ENCODE data around the gene RADIL.

Gene RADIL

DNA sequence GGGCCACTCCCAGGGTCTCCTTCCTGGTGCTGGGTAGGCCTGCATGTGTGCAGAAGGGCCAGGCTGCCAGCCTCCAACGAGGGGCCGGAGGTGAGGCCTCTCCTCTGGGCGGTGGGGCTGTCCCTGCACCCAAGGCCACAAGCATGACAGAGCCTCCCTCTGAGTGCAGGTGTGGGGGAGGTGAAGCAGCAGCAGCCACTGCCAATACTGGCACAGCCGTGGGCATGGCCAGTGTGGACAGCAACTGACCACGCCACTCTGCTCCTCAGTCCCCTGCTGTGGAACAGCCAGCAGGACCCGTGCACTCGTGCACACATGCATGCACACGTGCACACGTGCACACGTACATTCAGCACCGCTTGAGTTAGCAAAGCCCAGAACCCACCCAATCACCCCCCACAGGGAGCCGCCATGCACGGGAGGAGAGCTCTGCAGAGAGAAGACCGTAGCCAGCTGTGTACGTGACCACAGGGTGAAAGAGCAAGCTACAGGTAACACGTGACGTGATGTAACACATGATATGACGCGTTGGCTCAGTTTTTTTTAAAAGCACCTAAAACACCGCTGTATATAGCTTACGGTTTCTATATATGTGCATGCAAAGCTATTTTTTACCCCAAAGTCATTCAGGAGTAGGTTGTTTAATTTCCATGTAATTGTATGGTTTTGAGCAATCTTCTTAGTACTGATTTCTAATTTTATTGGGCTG is 44.7 kb downstream of the RADIL start:
- no peak overlapping the region for H3K27ac ChIP-seq (ENCODE audit: insufficient read depth, low read length, poor library complexity, severe bottlenecking)
- no peak for DNase-seq

DNA sequence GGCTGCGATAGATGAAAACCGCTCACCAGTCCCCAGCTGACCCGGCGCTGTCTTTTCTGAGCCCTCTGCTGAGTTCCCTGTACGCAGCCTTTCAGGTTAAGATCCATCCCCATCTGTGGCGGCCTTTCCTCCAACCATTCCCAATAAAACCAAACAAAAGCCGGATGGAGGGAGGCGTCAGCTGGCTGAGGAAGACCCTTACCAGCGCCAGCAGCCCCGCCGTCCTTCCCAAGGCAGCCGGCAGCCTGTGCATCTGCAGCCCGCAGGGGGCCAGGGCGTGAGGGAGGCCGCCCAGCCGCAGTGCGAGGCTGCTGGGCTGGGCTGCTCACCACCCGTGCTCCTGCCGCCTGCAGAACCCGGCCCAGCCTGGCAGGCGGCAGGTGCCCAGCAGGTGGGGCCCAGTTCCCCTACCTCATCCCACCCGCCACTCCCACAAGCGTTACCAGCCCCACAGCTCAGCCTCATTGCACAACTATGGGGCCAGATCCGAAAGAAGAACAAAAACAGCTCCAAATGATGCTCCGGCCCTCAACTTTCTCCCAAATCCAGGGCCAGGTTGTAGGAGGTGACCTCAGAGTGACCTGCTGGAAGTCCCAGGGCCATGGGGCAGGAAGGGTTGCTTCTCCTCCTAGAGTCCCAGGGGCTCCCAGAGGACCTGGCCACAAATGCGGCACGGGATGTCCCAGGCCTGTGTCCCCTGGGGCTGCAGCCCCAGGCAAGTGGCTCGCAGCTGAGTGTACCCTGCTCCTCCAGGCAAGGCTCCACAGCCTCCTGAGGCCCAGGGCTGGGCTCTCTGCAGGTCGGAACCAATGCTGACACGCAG is 45.5 kb downstream of the RADIL start:
- no peak overlapping the region for H3K27ac ChIP-seq (ENCODE audit: insufficient read depth, low read length, poor library complexity, severe bottlenecking)
- no peaks in the 10 kb centered on the region for H3K9me3 ChIP-seq (ENCODE audit: control insufficient read depth, low read length)
- DNase-seq = no peak
- no peaks in the 10 kb centered on the region for H3K27me3 ChIP-seq (replicated peaks; ENCODE audit: control insufficient read depth, insufficient read depth, low read length, poor library complexity, severe bottlenecking)
- H3K36me3 ChIP-seq (ENCODE audit: control insufficient read depth, insufficient read depth, low read length) = no peaks in the 10 kb centered on the region
- no peaks in the 10 kb centered on the region for H3K4me1 ChIP-seq (ENCODE audit: control insufficient read depth, insufficient read depth, low read length, poor library complexity, severe bottlenecking)
- H3K4me3 ChIP-seq (ENCODE audit: insufficient read depth, low read depth, low read length, poor library complexity, severe bottlenecking) = no peak overlapping the region

More for the DNA sequence above, 44.7 kb downstream of the RADIL start:
- Histone ChIP-seq H3K4me3 (ENCODE audit: insufficient read depth, low read depth, low read length, poor library complexity, severe bottlenecking) (no peak overlapping the region), H3K36me3 (ENCODE audit: control insufficient read depth, insufficient read depth, low read length) (no peaks in the 10 kb centered on the region), H3K27me3 (replicated peaks; ENCODE audit: control insufficient read depth, insufficient read depth, low read length, poor library complexity, severe bottlenecking) (no peaks in the 10 kb centered on the region), H3K9me3 (ENCODE audit: control insufficient read depth, low read length) (no peaks in the 10 kb centered on the region), H3K4me1 (ENCODE audit: control insufficient read depth, insufficient read depth, low read length, poor library complexity, severe bottlenecking) (no peaks in the 10 kb centered on the region)

DNA sequence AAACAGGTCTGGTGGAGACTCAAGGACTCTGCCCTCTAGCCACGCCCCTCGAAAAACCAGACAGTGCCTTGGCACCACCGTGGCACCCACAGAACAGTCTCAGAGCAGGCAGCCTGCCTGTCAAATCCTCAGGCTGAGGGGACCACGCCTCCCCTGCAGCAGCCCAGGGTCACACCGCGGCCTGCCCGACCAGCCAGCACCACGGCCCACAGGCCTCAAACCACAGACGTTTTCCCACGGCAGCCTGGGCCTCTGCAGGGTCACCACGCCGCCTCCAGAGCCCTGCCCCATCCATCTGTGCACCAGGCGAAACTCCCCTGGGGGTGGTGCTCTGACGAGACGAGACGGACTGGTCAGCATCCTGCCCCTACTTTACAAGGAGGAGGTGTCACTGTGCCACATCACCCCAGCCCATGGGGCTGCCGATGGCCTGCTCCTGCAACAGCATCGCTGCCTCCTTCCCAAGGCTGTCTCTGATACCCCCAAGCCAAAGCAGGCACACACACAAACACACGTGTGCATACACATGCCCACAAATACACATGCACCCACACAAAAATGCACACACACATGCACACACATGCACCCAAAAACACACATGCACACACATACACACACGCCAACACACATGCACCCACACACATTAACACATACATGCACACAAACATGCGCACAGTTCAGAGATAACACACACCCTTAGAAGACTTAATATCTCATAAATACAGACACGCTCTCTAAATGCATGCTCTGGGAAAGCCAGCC is 46.3 kb downstream of the RADIL start:
- H3K9me3 ChIP-seq (ENCODE audit: control insufficient read depth, low read length) = no peaks in the 10 kb centered on the region
- DNase-seq = no peak
- H3K27ac ChIP-seq (ENCODE audit: insufficient read depth, low read length, poor library complexity, severe bottlenecking) = no peak overlapping the region
- H3K4me3 ChIP-seq (ENCODE audit: insufficient read depth, low read depth, low read length, poor library complexity, severe bottlenecking) = no peak overlapping the region
- H3K27me3 ChIP-seq (replicated peaks; ENCODE audit: control insufficient read depth, insufficient read depth, low read length, poor library complexity, severe bottlenecking) = no peaks in the 10 kb centered on the region
- no peaks in the 10 kb centered on the region for H3K36me3 ChIP-seq (ENCODE audit: control insufficient read depth, insufficient read depth, low read length)
- H3K4me1 ChIP-seq (ENCODE audit: control insufficient read depth, insufficient read depth, low read length, poor library complexity, severe bottlenecking) = no peaks in the 10 kb centered on the region

DNA sequence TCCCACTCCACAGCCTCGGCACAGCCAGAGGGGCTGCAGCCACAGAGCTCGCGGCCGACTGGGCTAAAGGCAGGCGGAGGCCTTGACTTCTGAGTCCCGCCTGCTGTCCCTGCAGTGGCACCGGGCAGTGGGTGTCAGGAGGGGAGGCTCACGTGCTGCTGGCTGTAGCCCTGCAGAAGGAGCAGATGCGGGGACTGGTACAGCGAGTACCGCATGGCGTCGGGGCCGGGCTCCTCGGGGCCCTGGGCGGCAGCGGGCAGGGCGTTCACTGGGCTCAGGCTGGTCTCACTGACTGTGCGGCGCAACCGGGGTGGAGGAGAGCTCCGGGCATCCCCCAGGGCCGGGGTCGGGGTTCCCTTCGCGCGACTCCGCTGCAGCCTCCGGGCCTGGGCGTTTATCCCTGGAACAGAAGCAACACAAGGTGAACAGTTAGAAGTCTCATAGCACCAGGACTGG is 47.3 kb downstream of the RADIL start:
- H3K36me3 ChIP-seq (ENCODE audit: control insufficient read depth, insufficient read depth, low read length) = no peaks in the 10 kb centered on the region
- no peak for DNase-seq
- H3K27ac ChIP-seq (ENCODE audit: insufficient read depth, low read length, poor library complexity, severe bottlenecking) = no peak overlapping the region
- H3K27me3 ChIP-seq (replicated peaks; ENCODE audit: control insufficient read depth, insufficient read depth, low read length, poor library complexity, severe bottlenecking) = no peaks in the 10 kb centered on the region
- H3K4me3 ChIP-seq (ENCODE audit: insufficient read depth, low read depth, low read length, poor library complexity, severe bottlenecking) = no peak overlapping the region
- H3K4me1 ChIP-seq (ENCODE audit: control insufficient read depth, insufficient read depth, low read length, poor library complexity, severe bottlenecking) = no peaks in the 10 kb centered on the region
- no peaks in the 10 kb centered on the region for H3K9me3 ChIP-seq (ENCODE audit: control insufficient read depth, low read length)

DNA sequence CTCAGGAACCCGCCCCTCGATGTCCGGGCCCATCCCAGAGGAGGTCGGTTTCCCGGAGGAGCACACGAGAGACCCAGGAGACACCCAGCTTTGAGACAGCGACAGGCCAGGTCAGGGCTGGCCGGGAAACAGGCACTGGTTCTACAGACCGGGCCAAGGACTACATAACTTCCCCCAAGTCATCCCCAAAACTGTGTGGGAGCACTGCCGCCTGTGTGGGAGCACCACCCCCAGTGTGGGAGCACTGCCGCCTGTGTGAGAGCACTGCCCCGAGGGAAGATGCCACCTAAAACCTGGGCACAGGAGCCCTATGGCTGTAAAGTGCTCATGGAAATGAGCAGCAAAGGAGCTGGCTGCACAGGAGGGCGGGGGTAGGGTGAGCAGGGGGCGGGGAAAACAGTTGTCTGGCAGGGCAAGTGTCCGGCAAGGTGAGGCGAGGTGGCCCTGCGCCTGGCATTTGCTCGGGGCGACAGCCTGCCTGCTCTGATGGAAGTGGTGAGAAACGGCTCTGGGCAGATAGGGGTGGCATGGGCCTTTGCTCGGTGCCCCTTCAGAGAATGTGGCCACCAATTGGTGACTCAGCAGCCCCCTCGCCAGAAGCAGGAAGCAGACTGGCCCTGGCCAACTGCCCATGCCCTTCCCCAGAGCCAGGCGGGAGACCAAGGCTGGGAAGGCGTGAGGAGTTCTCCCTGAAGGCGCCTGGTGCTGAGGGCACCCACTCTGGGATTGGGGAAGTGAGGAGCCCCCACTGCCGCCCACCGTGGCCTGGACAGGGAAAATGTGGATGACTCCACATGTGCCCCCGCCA is 47.9 kb downstream of the RADIL start:
- Histone ChIP-seq H3K4me3 (ENCODE audit: insufficient read depth, low read depth, low read length, poor library complexity, severe bottlenecking) (no peak overlapping the region), H3K27me3 (replicated peaks; ENCODE audit: control insufficient read depth, insufficient read depth, low read length, poor library complexity, severe bottlenecking) (no peaks in the 10 kb centered on the region), H3K27ac (ENCODE audit: insufficient read depth, low read length, poor library complexity, severe bottlenecking) (no peak overlapping the region), H3K36me3 (ENCODE audit: control insufficient read depth, insufficient read depth, low read length) (no peaks in the 10 kb centered on the region), H3K9me3 (ENCODE audit: control insufficient read depth, low read length) (no peaks in the 10 kb centered on the region), H3K4me1 (ENCODE audit: control insufficient read depth, insufficient read depth, low read length, poor library complexity, severe bottlenecking) (no peaks in the 10 kb centered on the region)
- DNase-seq = no peak

DNA sequence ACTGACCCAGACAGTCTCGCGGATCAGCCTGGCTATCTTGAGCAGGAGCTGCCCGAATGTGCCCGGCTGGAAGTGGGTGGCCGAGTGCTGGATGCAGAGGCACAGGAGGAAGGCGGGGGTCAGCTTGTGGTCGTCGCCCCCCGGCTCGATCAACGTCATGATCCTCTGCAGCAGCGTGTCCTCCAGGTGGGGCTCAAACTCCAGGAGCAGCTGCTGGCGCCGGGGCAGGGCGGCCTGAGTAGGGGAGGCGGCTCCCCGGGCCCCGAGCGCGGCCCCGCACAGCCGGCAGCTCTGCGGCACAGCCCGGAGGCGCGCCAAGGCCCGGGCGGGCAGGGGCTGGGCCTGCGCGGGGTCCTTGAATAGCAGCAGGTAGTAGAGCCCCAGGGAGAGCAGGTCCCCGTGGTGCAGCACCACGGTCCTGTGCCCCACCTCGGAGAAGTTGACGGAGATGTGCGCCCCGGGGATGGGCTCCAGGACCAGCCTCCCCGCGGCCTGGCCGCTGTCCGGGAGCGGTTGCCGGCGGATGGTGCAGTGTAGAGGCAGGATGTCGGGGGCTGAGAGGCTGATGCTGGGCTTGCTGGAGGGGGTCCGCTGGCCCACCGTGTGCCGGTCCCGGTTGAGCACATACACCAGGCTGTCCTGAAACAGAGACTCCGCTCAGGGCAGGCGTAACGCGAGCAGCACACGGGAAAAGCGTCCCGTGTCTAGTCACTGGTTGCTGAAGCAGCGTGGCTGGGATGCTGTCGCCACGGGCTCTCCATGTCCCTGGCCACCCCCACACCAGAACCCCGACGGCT is 48.7 kb downstream of the RADIL start:
- no peak overlapping the region for H3K4me3 ChIP-seq (ENCODE audit: insufficient read depth, low read depth, low read length, poor library complexity, severe bottlenecking)
- no peaks in the 10 kb centered on the region for H3K4me1 ChIP-seq (ENCODE audit: control insufficient read depth, insufficient read depth, low read length, poor library complexity, severe bottlenecking)
- no peak overlapping the region for H3K27ac ChIP-seq (ENCODE audit: insufficient read depth, low read length, poor library complexity, severe bottlenecking)
- H3K9me3 ChIP-seq (ENCODE audit: control insufficient read depth, low read length) = no peaks in the 10 kb centered on the region
- H3K36me3 ChIP-seq (ENCODE audit: control insufficient read depth, insufficient read depth, low read length) = no peaks in the 10 kb centered on the region
- no peak for DNase-seq
- no peaks in the 10 kb centered on the region for H3K27me3 ChIP-seq (replicated peaks; ENCODE audit: control insufficient read depth, insufficient read depth, low read length, poor library complexity, severe bottlenecking)

DNA sequence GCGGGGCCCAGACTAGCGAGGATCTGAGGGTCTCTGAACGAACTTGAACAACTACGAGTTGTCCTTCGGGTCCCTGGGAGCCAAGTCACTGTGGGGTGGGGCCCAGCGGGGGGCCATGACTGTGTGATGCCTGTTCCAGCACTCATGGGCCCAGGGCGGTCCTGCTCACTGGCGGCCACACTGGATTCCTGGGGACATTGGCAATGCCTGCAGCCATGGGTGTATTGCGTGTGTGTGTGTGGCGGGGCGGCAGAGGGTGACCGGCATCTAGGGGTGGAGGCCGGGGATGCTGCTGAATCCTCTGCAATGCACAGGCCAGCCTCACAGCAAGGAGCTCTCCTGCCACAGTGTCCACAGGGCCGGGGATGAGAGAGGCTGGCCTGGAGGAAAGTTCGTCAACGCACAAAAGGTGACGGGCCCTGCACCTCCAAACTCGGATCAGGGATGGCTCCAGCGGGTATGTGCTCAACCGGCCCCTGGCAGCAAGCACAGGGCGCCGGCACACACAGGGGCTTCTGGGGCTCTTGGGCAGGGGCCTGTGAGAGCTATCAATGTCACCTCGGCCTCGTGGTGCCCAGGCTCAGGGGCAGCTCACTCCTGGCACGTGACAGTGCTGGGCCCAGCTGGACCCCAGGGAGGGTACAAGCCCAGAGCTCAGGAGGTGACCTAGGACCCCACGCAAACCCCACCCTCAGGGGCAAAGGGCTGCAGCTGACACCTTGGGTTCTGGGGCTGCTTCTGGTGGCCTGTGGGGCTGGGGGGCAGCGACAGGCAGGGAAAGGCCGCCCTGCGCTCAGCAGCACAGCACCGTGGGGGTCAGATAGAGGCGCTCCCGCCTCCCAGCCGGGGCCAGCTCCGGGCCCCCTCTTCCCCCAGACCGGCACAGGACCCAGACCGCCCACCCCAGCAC is 49.6 kb downstream of the RADIL start:
- Histone ChIP-seq H3K4me3 (ENCODE audit: insufficient read depth, low read depth, low read length, poor library complexity, severe bottlenecking) (no peak overlapping the region), H3K4me1 (ENCODE audit: control insufficient read depth, insufficient read depth, low read length, poor library complexity, severe bottlenecking) (no peaks in the 10 kb centered on the region), H3K9me3 (ENCODE audit: control insufficient read depth, low read length) (no peaks in the 10 kb centered on the region), H3K27me3 (replicated peaks; ENCODE audit: control insufficient read depth, insufficient read depth, low read length, poor library complexity, severe bottlenecking) (no peaks in the 10 kb centered on the region), H3K27ac (ENCODE audit: insufficient read depth, low read length, poor library complexity, severe bottlenecking) (no peak overlapping the region), H3K36me3 (ENCODE audit: control insufficient read depth, insufficient read depth, low read length) (no peaks in the 10 kb centered on the region)
- no peak for DNase-seq

DNA sequence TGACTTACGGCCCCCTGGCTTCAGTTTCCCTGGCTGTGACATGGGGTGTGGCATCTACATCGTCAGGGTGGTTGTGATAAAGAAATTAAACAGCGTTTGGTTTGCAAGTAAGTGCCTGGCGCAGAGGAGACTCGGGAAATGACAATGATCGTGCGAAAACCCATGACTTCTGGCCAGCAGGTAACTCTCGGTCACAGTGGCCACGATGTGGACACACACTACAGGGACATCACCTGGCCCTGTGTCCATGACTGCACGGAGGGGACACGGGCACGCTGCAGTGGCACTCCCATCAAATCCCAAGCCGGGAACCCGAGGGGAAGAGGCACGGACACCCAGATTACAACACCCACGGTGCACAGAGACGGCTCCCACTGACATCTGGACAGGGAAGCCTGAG is 50.3 kb downstream of the RADIL start:
- Histone ChIP-seq H3K27ac (ENCODE audit: insufficient read depth, low read length, poor library complexity, severe bottlenecking) (no peak overlapping the region), H3K4me1 (ENCODE audit: control insufficient read depth, insufficient read depth, low read length, poor library complexity, severe bottlenecking) (no peaks in the 10 kb centered on the region), H3K9me3 (ENCODE audit: control insufficient read depth, low read length) (no peaks in the 10 kb centered on the region), H3K36me3 (ENCODE audit: control insufficient read depth, insufficient read depth, low read length) (no peaks in the 10 kb centered on the region), H3K4me3 (ENCODE audit: insufficient read depth, low read depth, low read length, poor library complexity, severe bottlenecking) (no peak overlapping the region), H3K27me3 (replicated peaks; ENCODE audit: control insufficient read depth, insufficient read depth, low read length, poor library complexity, severe bottlenecking) (no peaks in the 10 kb centered on the region)
- no peak for DNase-seq
